MG63 (cell line): ENCODE data around the gene LRG1. TPM values are rescaled to one million over a fixed set of nuclear protein-coding genes. Genes with fewer than 3 reads are reported as not detected.

Source experiments
- DNase-seq: peaks from one replicate; pipeline ENCODE4 v3.0.0-alpha.2; 2020
- H3K27me3 ChIP-seq: fragments of 250-450 bp; sonication (Bioruptor Pico); 2 replicates; pipeline ENCODE4 v1.5.1; 2020; ENCODE audit warnings: mild to moderate bottlenecking, moderate library complexity
- H3K36me3 ChIP-seq: fragments of 250-450 bp; sonication (Bioruptor Pico); 2 replicates; pipeline ENCODE4 v1.5.1; 2020; ENCODE audit warnings: mild to moderate bottlenecking, moderate library complexity
- H3K4me3 ChIP-seq: fragments of 250-450 bp; sonication (Bioruptor Pico); 2 replicates; pipeline ENCODE4 v1.5.1; 2020; ENCODE audit warnings: mild to moderate bottlenecking, moderate library complexity
- H3K9me3 ChIP-seq: fragments of 250-450 bp; sonication (Bioruptor Pico); 2 replicates; pipeline ENCODE4 v1.5.1; 2020; ENCODE audit warnings: mild to moderate bottlenecking, moderate library complexity
- total RNA-seq: library from RNA; depleted of rRNA; stranded (reverse); fragments of >200 nt; shearing (Covaris generic); gene quantifications from 2 replicates; pipeline ENCODE4 v1.2.3, GENCODE V29; 2014; ENCODE audit warnings: low replicate concordance; rRNA removed

The LRG1 gene, protein sequence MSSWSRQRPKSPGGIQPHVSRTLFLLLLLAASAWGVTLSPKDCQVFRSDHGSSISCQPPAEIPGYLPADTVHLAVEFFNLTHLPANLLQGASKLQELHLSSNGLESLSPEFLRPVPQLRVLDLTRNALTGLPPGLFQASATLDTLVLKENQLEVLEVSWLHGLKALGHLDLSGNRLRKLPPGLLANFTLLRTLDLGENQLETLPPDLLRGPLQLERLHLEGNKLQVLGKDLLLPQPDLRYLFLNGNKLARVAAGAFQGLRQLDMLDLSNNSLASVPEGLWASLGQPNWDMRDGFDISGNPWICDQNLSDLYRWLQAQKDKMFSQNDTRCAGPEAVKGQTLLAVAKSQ
- total RNA-seq = not detected in 2 replicates

DNA sequence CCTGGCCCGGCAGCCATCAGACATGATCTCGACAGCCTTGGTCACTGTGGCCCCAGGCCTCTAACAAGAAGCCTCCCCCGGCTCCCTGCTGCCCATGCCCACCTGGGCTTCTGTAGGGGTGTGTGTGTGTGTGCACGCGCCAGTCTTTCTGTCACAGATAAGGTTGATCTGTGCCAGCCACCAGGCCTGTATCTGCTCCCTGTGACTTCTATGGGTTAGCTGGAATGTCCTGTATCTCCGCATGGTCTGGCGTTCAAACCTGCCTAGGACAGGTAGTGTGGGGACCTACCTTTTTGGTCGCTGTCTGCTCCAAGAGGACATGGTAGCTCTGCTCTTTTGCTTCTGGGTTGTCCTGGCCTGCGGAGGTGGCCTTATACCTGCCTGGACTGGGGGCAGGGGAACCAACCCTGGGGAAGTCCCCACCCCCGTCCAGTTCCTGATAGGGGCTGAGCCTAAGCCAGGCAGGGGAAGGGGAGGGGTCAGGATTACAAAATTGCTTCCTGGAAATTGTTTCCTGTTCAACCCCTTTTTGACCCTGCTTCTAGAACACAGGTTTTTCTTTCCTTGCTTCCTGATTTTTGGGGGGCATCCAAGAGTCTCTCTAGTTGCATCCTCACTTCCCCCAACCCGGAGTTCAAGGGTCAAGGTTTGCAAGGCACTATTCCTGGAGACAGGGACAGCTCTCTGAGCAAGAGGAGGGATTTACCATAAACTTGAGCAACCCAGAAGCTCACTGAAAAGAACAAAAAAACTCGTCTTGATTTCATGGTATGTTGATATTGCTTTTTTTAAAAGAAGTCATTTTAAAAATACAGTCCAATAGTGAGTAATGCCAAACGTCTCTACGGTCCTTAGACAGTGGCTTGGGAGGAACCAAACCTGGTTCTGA is at the start of gene LRG1:
TSS of gene LRG1 (minus strand) at position 344 of the 889 bp plus-strand sequence. CDS start at position 321, 23 bp downstream.
- Histone ChIP-seq H3K4me3 (no peak within 1 kb of the TSS), H3K9me3 (no peaks in the 10 kb centered on the region), H3K36me3 (no peaks in the 10 kb centered on the region), H3K27me3 (no peaks in the 10 kb centered on the region)
- DNase-seq = no peak

DNA sequence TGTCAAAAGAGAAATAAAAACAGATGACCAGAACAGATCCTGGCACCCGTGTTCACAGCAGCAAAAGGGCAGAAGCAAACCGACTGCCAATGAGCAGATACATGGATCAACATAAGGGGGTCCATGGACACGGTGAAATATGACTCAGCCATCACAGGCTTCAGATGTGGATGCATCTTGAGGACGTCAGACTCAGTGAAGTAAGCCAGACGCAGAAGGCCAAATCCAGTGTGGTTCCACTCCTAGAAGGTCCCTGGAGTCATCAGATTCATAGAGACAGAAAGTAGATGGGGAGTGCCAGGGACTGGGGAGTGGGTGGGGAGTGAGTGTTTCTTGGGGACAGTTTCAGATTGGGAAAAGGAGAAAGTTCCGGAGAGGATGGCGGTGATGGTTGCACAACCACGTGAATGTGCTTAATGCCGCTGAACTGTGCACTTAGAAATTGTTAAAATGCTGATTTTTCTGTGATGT is 48.5 kb upstream of the LRG1 start:
- DNase-seq = no peak
- Histone ChIP-seq H3K27me3 (no peaks in the 10 kb centered on the region), H3K36me3 (no peaks in the 10 kb centered on the region)

GRCh38 chr19:4587527-4587926 is 47.7 kb upstream of the LRG1 start:
- Histone ChIP-seq H3K27me3 (no peaks in the 10 kb centered on the region), H3K4me3 (no peak overlapping the region), H3K9me3 (no peaks in the 10 kb centered on the region), H3K36me3 (no peaks in the 10 kb centered on the region)
- DNase-seq = no peak

More for the DNA sequence above, 48.5 kb upstream of the LRG1 start:
- no peak overlapping the region for H3K4me3 ChIP-seq
- no peaks in the 10 kb centered on the region for H3K9me3 ChIP-seq

DNA sequence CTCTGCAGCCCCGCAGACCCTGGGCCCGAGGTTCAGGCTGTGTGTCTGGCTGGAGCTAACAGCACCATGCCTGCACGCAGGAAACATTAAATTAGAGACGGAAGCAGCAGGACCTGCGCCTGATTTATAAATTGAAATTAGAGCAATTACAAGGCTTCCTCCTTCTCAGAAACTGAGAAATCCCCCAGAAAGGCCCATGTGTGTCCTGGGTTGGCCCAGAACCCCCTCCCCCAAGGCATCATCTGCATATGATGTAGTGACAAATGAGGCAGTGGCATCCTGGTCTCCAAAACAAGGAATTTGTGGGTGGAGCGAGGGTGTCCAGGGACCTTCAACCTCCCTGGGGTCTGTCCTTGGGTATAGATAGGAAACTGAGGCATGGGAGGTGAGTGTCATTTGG is 46.9 kb upstream of the LRG1 start:
- Histone ChIP-seq H3K9me3 (no peaks in the 10 kb centered on the region), H3K4me3 (no peak overlapping the region), H3K27me3 (no peaks in the 10 kb centered on the region), H3K36me3 (no peaks in the 10 kb centered on the region)
- DNase-seq = no peak

- Histone ChIP-seq H3K4me3 (no peak overlapping the region), H3K9me3 (no peaks in the 10 kb centered on the region), H3K36me3 (no peaks in the 10 kb centered on the region), H3K27me3 (no peaks in the 10 kb centered on the region)
- no peak for DNase-seq
These were observed 46.4 kb upstream of the LRG1 start for GRCh38 chr19:4586245-4586644.

DNA sequence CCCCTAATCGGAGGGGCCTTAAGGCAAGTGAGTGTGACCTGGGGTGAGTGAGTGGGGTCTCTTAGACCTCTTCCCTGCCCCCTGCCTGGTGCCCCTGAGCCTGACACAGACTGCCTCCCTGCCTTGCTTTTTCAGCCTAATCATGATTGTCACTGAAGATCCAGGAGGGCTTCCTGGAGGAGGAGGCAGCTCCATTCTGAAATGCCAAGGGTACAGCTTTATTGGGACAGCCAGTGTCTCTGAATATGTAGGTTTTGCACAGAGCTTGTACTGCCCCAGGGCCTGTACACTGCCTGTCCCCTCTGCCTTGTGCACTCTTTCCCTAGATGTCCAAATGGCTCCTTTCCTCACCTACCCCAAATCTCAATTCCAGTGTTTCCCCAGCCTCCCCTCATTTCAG is 45.7 kb upstream of the LRG1 start:
- DNase-seq = no peak
- Histone ChIP-seq H3K9me3 (no peaks in the 10 kb centered on the region), H3K4me3 (no peak overlapping the region), H3K36me3 (no peaks in the 10 kb centered on the region), H3K27me3 (no peaks in the 10 kb centered on the region)

GRCh38 chr19:4584670-4585460 is 45.0 kb upstream of the LRG1 start:
- no peaks in the 10 kb centered on the region for H3K9me3 ChIP-seq
- no peak for DNase-seq
- no peaks in the 10 kb centered on the region; the same call in 1 of the 2 replicates for H3K27me3 ChIP-seq
- H3K36me3 ChIP-seq = no peaks in the 10 kb centered on the region
- H3K4me3 ChIP-seq = peak overlapping the region; percentile 38

- Histone ChIP-seq H3K36me3 (no peaks in the 10 kb centered on the region), H3K9me3 (no peaks in the 10 kb centered on the region), H3K4me3 (peak overlapping the region; percentile 38), H3K27me3 (no peaks in the 10 kb centered on the region; the same call in 1 of the 2 replicates)
- DNase-seq = no peak
These were observed 44.3 kb upstream of the LRG1 start for GRCh38 chr19:4583961-4584669.

GRCh38 chr19:4582980-4583842 is 43.4 kb upstream of the LRG1 start:
- Histone ChIP-seq H3K27me3 (no peaks in the 10 kb centered on the region; the same call in 1 of the 2 replicates), H3K9me3 (no peaks in the 10 kb centered on the region), H3K36me3 (no peaks in the 10 kb centered on the region), H3K4me3 (no peak overlapping the region)
- no peak for DNase-seq

DNA sequence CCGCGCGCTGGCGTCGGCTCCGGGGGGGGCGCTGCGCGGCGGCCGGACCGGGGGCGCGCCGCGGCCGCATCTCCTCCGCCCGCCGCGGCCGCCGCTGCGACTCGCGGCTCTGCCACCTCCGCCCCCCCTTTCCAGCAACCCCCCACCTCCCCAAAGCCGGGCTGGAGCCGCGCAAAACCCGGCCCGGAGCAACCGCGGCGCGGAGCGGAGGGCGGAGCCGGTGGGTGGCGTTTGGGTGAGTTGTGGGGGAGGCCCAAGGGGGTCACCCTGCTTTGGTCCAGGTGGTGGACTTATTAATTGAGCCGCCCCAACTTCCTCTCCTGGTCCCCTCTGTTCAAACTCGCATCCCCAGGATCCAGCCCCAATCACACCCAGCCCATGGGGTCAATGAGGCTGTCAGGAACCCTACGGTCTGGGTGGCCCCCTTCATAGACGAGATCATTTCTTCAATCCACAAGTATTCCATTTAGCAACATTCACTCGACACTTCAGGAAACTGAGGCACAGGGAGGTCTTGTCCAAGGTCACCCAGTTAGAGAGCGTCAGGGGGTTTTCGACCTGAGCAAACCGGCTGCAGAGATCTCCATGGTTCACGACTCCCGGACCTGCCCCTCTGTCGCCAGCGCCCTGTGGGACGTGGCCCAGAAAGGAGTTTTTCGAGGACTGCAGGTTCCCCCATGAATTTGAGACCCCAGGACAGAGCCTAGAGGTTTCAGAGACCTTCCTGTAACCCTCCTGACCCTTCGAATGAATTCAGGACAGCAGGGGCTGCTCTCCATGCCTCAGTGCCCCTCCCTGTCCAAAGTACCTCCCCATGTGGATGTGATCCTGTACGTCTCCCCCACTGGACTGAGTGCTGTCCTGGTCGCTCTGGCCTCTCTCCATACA is 42.1 kb upstream of the LRG1 start:
- no peaks in the 10 kb centered on the region; the same call in 1 of the 2 replicates for H3K27me3 ChIP-seq
- no peaks in the 10 kb centered on the region for H3K9me3 ChIP-seq
- no peak overlapping the region for H3K4me3 ChIP-seq
- no peaks in the 10 kb centered on the region for H3K36me3 ChIP-seq
- DNase-seq = no peak

DNA sequence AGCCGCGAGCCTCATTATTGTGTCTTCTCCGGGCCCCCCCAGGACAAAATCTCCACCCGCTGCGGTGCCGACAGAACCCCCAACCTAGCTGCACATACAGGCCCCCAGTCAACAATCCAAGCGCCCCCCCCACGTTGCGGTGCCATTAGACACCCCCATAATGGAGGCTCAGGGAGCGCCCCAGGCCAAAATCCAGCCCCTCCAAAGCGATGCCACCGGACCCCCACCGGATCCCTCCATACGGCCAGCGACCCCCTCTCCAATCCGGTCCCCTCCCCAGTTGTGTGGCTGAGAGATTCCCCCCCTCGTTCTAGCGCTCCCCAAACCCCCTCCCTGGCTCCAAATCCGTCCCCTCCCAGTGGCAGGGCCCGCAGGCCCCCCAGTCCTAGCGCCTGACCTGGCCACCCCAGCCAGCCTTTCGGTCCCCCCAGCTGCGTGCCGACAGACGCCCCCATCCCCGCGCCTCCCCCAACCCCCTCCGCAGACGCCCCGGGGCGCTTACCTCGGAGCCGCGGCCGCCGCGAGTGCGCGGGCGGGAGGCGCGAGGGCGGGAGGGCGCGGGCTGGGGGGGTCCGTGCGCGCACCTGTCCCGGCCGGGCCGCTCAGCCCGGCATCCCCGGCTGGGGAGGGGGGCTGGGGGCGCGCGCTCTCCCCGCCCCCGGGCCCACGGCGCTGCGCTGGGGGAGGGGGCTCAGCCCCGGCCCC is 41.3 kb upstream of the LRG1 start:
- no peak for DNase-seq
- H3K36me3 ChIP-seq = no peaks in the 10 kb centered on the region
- no peak overlapping the region for H3K4me3 ChIP-seq
- no peaks in the 10 kb centered on the region for H3K9me3 ChIP-seq
- no peaks in the 10 kb centered on the region; the same call in 1 of the 2 replicates for H3K27me3 ChIP-seq

- Histone ChIP-seq H3K9me3 (no peaks in the 10 kb centered on the region), H3K4me3 (no peak overlapping the region), H3K27me3 (no peaks in the 10 kb centered on the region; the same call in 1 of the 2 replicates), H3K36me3 (no peaks in the 10 kb centered on the region)
- no peak for DNase-seq
These were observed 40.4 kb upstream of the LRG1 start for GRCh38 chr19:4580021-4580901.

DNA sequence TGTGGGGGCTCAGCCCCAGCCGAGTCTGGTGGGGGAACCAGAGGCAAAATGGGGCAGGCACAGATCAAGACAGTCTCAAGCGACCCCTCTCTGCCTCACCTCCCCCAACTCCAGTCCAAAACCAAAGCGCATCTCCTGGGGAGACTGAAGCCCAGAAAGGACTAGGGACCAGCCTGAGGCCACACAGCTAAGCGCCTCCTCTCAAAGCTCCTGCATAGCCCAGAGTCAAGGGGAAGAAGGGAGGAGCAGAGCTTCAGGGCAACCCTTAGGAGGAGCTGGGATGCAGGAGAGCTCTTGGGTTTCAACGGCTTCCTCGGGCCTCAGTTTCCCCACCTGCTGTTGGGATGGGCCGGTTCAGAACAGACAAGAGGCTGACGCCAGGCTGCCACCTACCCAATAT is 39.6 kb upstream of the LRG1 start:
- H3K4me3 ChIP-seq = no peak overlapping the region
- H3K27me3 ChIP-seq = no peaks in the 10 kb centered on the region; the same call in 1 of the 2 replicates
- no peaks in the 10 kb centered on the region for H3K9me3 ChIP-seq
- DNase-seq = no peak
- H3K36me3 ChIP-seq = no peaks in the 10 kb centered on the region
